IMR-90 (cell line): ENCODE data around the gene MED12L. TPM values are rescaled to one million over a fixed set of nuclear protein-coding genes. Genes with fewer than 3 reads are reported as not detected.

Source experiments
- ATAC-seq: fragments of 200-7000 bp; cut with Tn5 transposase; 2 replicates; pipeline ENCODE4 v1.9.1; 2020; ENCODE audit warnings: low read depth, mild to moderate bottlenecking, moderate library complexity
- BruUV-seq: library from RNA; stranded (reverse); fragments of 400-500 nt; replicated peaks from 2 replicates; lab custom pipeline; 2021; lab: Mats Ljungman, UMichigan
- CTCF ChIA-PET: fragments of 300-600 bp; formaldehyde crosslinking; extraction: SDS; loops from one replicate; lab custom pipeline; 2021; ENCODE audit warnings: antibody characterized with exemption; lab: Yijun Ruan, JAX
- POLR2A ChIA-PET: fragments of 300-600 bp; sonication (Branson Sonifier 250); formaldehyde crosslinking; loops from one replicate; lab custom pipeline; 2022; ENCODE audit warnings: antibody characterized with exemption; ENCODE audit not compliant: unreplicated experiment; lab: Charles Lee
- DNase-seq: peaks from one replicate; pipeline ENCODE4 v3.0.0; 2013
- H2AFZ ChIP-seq: replicated peaks from 2 replicates; pipeline ENCODE3; 2013; ENCODE audit warnings: low read length, mild to moderate bottlenecking; ENCODE audit not compliant: poor library complexity
- H2AK5ac ChIP-seq: 2 replicates; pipeline ENCODE4 v1.6.1; 2013; ENCODE audit warnings: low read depth, low read length, inconsistent platforms
- H2AK9ac ChIP-seq: replicated peaks from 2 replicates; pipeline ENCODE3; 2013; ENCODE audit warnings: mild to moderate bottlenecking, low read depth, low read length, moderate library complexity; ENCODE audit not compliant: poor library complexity
- H2BK120ac ChIP-seq: 2 replicates; pipeline ENCODE4 v1.6.1; 2013; ENCODE audit warnings: low read depth, low read length, inconsistent platforms
- H2BK15ac ChIP-seq: 3 replicates; pipeline ENCODE4 v1.6.1; 2013; ENCODE audit warnings: low read depth, low read length, inconsistent platforms
- H2BK20ac ChIP-seq: 2 replicates; pipeline ENCODE4 v1.6.1; 2013; ENCODE audit warnings: low read depth, mild to moderate bottlenecking, inconsistent platforms, low read length, moderate library complexity
- H2BK5ac ChIP-seq: 2 replicates; pipeline ENCODE4 v1.6.1; 2013; ENCODE audit warnings: mild to moderate bottlenecking, low read depth, low read length, inconsistent platforms; ENCODE audit not compliant: poor library complexity, severe bottlenecking
- H3K14ac ChIP-seq: replicated peaks from 2 replicates; pipeline ENCODE4 v1.6.1; 2013; ENCODE audit warnings: low read depth, low read length, inconsistent platforms
- H3K18ac ChIP-seq: 2 replicates; pipeline ENCODE4 v1.6.1; 2013; ENCODE audit warnings: low read depth, low read length, control low read depth
- H3K23ac ChIP-seq: 2 replicates; pipeline ENCODE4 v1.6.1; 2013; ENCODE audit warnings: low read depth, low read length, inconsistent platforms
- H3K27ac ChIP-seq: 2 replicates; pipeline ENCODE4 v1.5.1; 2013; ENCODE audit warnings: mild to moderate bottlenecking, control low read depth, low read length; ENCODE audit not compliant: insufficient read depth
- H3K27me3 ChIP-seq: 2 replicates; pipeline ENCODE4 v1.6.1; 2013; ENCODE audit warnings: low read length; ENCODE audit not compliant: control insufficient read depth, insufficient read depth
- H3K36me3 ChIP-seq: 2 replicates; pipeline ENCODE4 v1.6.1; 2013; ENCODE audit warnings: low read length, mixed read lengths; ENCODE audit not compliant: control insufficient read depth, insufficient read depth
- H3K4ac ChIP-seq: 2 replicates; pipeline ENCODE4 v1.6.1; 2013; ENCODE audit warnings: low read depth, low read length, inconsistent platforms
- H3K4me1 ChIP-seq: 2 replicates; pipeline ENCODE4 v1.6.1; 2013; ENCODE audit warnings: low read length, mixed read lengths; ENCODE audit not compliant: control insufficient read depth, insufficient read depth
- H3K4me2 ChIP-seq: 2 replicates; pipeline ENCODE4 v1.6.1; 2013; ENCODE audit warnings: low read depth, mild to moderate bottlenecking, control low read depth, low read length, moderate library complexity
- H3K4me3 ChIP-seq: 2 replicates; pipeline ENCODE4 v1.5.1; 2013; ENCODE audit warnings: low read depth, mild to moderate bottlenecking, control low read depth, low read length, moderate library complexity; ENCODE audit not compliant: insufficient read depth
- H3K56ac ChIP-seq: 2 replicates; pipeline ENCODE4 v1.6.1; 2013; ENCODE audit warnings: low read length, inconsistent platforms; ENCODE audit not compliant: insufficient read depth; ENCODE audit errors: extremely low read depth
- H3K79me1 ChIP-seq, 2 experiments: 2 replicates each; pipeline ENCODE4 v1.6.1; 2013; ENCODE audit warnings: low read length in 2 of 2, inconsistent platforms in 1 of 2, low read depth in 1 of 2
- H3K9ac ChIP-seq: 2 replicates; pipeline ENCODE4 v1.6.1; 2013; ENCODE audit warnings: low read depth, low read length, control low read depth
- H3K9me1 ChIP-seq: 2 replicates; pipeline ENCODE4 v1.6.1; 2013; ENCODE audit warnings: low read length, inconsistent platforms; ENCODE audit not compliant: insufficient read depth
- H3K9me3 ChIP-seq: 2 replicates; pipeline ENCODE4 v1.6.1; 2013; ENCODE audit warnings: low read length; ENCODE audit not compliant: control insufficient read depth, insufficient read depth
- H4K20me1 ChIP-seq: 2 replicates; pipeline ENCODE4 v1.6.1; 2013; ENCODE audit warnings: low read length, inconsistent platforms; ENCODE audit not compliant: insufficient read depth
- H4K5ac ChIP-seq: 2 replicates; pipeline ENCODE4 v1.6.1; 2013; ENCODE audit warnings: mild to moderate bottlenecking, low read depth, low read length, control low read depth
- H4K8ac ChIP-seq, 2 experiments: 2 replicates each; pipeline ENCODE4 v1.6.1; 2013; ENCODE audit warnings: low read depth in 2 of 2, low read length in 2 of 2, control low read depth in 1 of 2, inconsistent platforms in 1 of 2
- H4K91ac ChIP-seq: 2 replicates; pipeline ENCODE4 v1.6.1; 2013; ENCODE audit warnings: low read depth, low read length, inconsistent platforms; ENCODE audit not compliant: insufficient read depth
- BHLHE40 ChIP-seq: fragments of 150-350 bp; IDR thresholded peaks from 2 replicates; pipeline ENCODE4 v1.6.1; 2016; ENCODE audit warnings: mild to moderate bottlenecking, low read depth, low read length
- CEBPB ChIP-seq: IDR thresholded peaks from 2 replicates; pipeline ENCODE4 v1.6.1; 2012; ENCODE audit warnings: low read depth, low read length, improper control_type of control experiment
- CHD1 ChIP-seq: IDR thresholded peaks from 2 replicates; pipeline ENCODE4 v1.6.1; 2012; ENCODE audit warnings: low read depth, low read length, improper control_type of control experiment
- FOS ChIP-seq: fragments of 150-350 bp; IDR thresholded peaks from 2 replicates; pipeline ENCODE4 v1.6.1; 2016; ENCODE audit warnings: low read depth, low read length
- MAFK ChIP-seq: IDR thresholded peaks from 2 replicates; pipeline ENCODE4 v1.6.1; 2012; ENCODE audit warnings: low read depth, low read length, improper control_type of control experiment
- MAZ ChIP-seq: IDR thresholded peaks from 2 replicates; pipeline ENCODE4 v1.6.1; 2012; ENCODE audit warnings: low read depth, mild to moderate bottlenecking, low read length, improper control_type of control experiment, moderate library complexity, borderline replicate concordance
- MXI1 ChIP-seq: IDR thresholded peaks from 2 replicates; pipeline ENCODE4 v1.6.1; 2012; ENCODE audit warnings: low read depth, mild to moderate bottlenecking, low read length, moderate library complexity, borderline replicate concordance
- NFE2L2 ChIP-seq: fragments of 150-350 bp; IDR thresholded peaks from 2 replicates; pipeline ENCODE4 v1.6.1; 2016; ENCODE audit warnings: low read depth, mild to moderate bottlenecking, low read length
- POLR2A ChIP-seq: IDR thresholded peaks from 2 replicates; pipeline ENCODE4 v1.6.1; 2012; ENCODE audit warnings: mild to moderate bottlenecking, low read depth, low read length
- RAD21 ChIP-seq: IDR thresholded peaks from 2 replicates; pipeline ENCODE4 v1.6.1; 2012; ENCODE audit warnings: low read length, improper control_type of control experiment
- RCOR1 ChIP-seq: IDR thresholded peaks from 2 replicates; pipeline ENCODE4 v1.6.1; 2012; ENCODE audit warnings: mild to moderate bottlenecking, low read length, improper control_type of control experiment; ENCODE audit not compliant: insufficient replicate concordance
- RFX5 ChIP-seq: IDR thresholded peaks from 2 replicates; pipeline ENCODE4 v1.8.0; 2012; ENCODE audit warnings: low read depth, mild to moderate bottlenecking, low read length, moderate library complexity
- SMC3 ChIP-seq: fragments of 150-350 bp; IDR thresholded peaks from 2 replicates; pipeline ENCODE4 v1.6.1; 2016; ENCODE audit warnings: low read depth, mild to moderate bottlenecking, antibody characterized with exemption, low read length, moderate library complexity
- WGBS, 2 experiments: methylation state at CpG; one replicate each; pipeline versions ENCODE4 v1.1.5 to v1.1.7; 2013; ENCODE audit warnings: missing lambda C conversion rate in 2 of 2; ENCODE audit not compliant: insufficient read length in 1 of 2; ENCODE audit errors: extremely low coverage in 2 of 2; 5-methylcytosine and 5-hydroxymethylcytosine counted together
- dilution Hi-C: fragments of 300-500 bp; cut with HindIII; formaldehyde crosslinking; loops from one replicate; pipeline ENCODE4 v1.14.3; 2018; ENCODE audit warnings: low sequenced_read_pairs; ENCODE audit not compliant: unreplicated experiment
- in situ Hi-C: fragments of 300-500 bp; cut with MboI; formaldehyde crosslinking; loops from 3 replicates; pipeline ENCODE4 v1.14.3; 2019; ENCODE audit warnings: low sequenced_read_pairs, inconsistent platforms, mixed read lengths
- intact Hi-C: fragments of 100-400 bp; cut with micrococcal nuclease; formaldehyde crosslinking; loops from 2 replicates; pipeline ENCODE4 v1.10.0; 2022
- polyA plus RNA-seq, 3 experiments: library from polyadenylated mRNA; depleted of rRNA; stranded (reverse); fragments of >200 nt; gene quantifications; 2 replicates each; pipeline ENCODE4 v1.2.3, GENCODE V29; 2012; ENCODE audit warnings: low replicate concordance in 1 of 3
- total RNA-seq: library from RNA; depleted of rRNA; stranded (reverse); fragments of >200 nt; gene quantifications from 2 replicates; pipeline ENCODE4 v1.2.3, GENCODE V29; 2012
- TF ChIP-seq, protein P1 (sequence below): fragments of 150-350 bp; IDR thresholded peaks from 2 replicates; pipeline ENCODE4 v1.6.1; 2016; ENCODE audit warnings: low read depth, mild to moderate bottlenecking, low read length, moderate library complexity, borderline replicate concordance
- TF ChIP-seq, protein P2 (sequence below): conservative IDR thresholded peaks from 2 replicates; pipeline ENCODE4 v1.5.1; 2012; ENCODE audit warnings: mild to moderate bottlenecking, low read depth, low read length, improper control_type of control experiment
- TF ChIP-seq, protein P3 (sequence below): fragments of 150-350 bp; IDR thresholded peaks from 2 replicates; pipeline ENCODE4 v1.6.1; 2017; ENCODE audit warnings: mild to moderate bottlenecking, antibody characterized with exemption, low read length, low read depth

MED12L gene
- total and polyA plus RNA-seq, 2 of the 4 experiments (the other 2 are of a cell fraction): 0.05 to 0.18 TPM

DNA sequence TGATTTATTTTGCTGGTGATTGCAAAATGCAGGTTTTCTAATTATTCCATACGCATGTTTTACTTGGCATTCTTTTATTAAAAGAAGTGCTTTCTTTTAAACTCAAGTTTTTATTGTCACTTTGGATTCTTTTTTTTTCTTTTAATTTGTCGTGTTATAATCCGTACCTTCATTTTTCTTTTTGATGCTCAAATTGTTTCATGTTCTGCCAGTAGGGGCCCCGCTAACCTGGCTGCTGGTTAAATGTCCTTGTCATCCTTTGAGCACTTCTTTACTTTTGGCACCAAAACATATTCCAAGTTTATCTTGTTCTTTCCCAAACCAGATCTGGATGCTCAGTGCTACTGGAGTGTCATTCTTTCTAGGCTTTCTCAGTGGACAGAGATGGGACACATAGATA is 31.6 kb downstream of the MED12L start:
- dilution Hi-C loops (no loop called here), in situ Hi-C loops (no loop called here), intact Hi-C loops (no loop called here)
- H3K79me1 ChIP-seq: no peaks in the 10 kb centered on the region
- ChIA-PET POLR2A (no interaction called here), CTCF (no interaction called here)
- H4K5ac ChIP-seq: no peak overlapping the region
- no peak for ATAC-seq
- no peak for DNase-seq
- no peak overlapping the region for H3K4ac ChIP-seq
- no peak overlapping the region for H3K56ac ChIP-seq
- no peak overlapping the region for H3K23ac ChIP-seq
- H3K4me3 ChIP-seq: no peak overlapping the region
- H3K36me3 ChIP-seq: no peaks in the 10 kb centered on the region
- H3K4me1 ChIP-seq: no peaks in the 10 kb centered on the region
- H2BK5ac ChIP-seq: no peak overlapping the region
- H3K27me3 ChIP-seq: peaks cover 10% of the 10 kb centered on the region
- H3K14ac ChIP-seq: no peak overlapping the region
- H2AK5ac ChIP-seq: no peak overlapping the region
- BruUV-seq: no TSS peak
- H4K8ac ChIP-seq: no peak overlapping the region
- H2BK15ac ChIP-seq: no peak overlapping the region
- no peaks in the 10 kb centered on the region for H3K9me1 ChIP-seq
- H3K9me3 ChIP-seq: no peaks in the 10 kb centered on the region
- H3K18ac ChIP-seq: no peak overlapping the region
- H2AK9ac ChIP-seq: no peak overlapping the region
- no peak overlapping the region for H4K91ac ChIP-seq
- no peak for TF ChIP-seq CEBPB
- TF ChIP-seq, protein P1, sequence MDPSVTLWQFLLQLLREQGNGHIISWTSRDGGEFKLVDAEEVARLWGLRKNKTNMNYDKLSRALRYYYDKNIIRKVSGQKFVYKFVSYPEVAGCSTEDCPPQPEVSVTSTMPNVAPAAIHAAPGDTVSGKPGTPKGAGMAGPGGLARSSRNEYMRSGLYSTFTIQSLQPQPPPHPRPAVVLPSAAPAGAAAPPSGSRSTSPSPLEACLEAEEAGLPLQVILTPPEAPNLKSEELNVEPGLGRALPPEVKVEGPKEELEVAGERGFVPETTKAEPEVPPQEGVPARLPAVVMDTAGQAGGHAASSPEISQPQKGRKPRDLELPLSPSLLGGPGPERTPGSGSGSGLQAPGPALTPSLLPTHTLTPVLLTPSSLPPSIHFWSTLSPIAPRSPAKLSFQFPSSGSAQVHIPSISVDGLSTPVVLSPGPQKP: no peak
- TF ChIP-seq, protein P2, sequence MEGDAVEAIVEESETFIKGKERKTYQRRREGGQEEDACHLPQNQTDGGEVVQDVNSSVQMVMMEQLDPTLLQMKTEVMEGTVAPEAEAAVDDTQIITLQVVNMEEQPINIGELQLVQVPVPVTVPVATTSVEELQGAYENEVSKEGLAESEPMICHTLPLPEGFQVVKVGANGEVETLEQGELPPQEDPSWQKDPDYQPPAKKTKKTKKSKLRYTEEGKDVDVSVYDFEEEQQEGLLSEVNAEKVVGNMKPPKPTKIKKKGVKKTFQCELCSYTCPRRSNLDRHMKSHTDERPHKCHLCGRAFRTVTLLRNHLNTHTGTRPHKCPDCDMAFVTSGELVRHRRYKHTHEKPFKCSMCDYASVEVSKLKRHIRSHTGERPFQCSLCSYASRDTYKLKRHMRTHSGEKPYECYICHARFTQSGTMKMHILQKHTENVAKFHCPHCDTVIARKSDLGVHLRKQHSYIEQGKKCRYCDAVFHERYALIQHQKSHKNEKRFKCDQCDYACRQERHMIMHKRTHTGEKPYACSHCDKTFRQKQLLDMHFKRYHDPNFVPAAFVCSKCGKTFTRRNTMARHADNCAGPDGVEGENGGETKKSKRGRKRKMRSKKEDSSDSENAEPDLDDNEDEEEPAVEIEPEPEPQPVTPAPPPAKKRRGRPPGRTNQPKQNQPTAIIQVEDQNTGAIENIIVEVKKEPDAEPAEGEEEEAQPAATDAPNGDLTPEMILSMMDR: no peak
- no peak for TF ChIP-seq NFE2L2
- TF ChIP-seq RFX5: no peak
- TF ChIP-seq MAFK: no peak
- no peak for TF ChIP-seq CHD1
- TF ChIP-seq MAZ: no peak
- TF ChIP-seq BHLHE40: no peak
- TF ChIP-seq RAD21: no peak
- TF ChIP-seq SMC3: no peak
- no peak for TF ChIP-seq POLR2A
- TF ChIP-seq RCOR1: no peak
- TF ChIP-seq MXI1: no peak
- TF ChIP-seq, protein P3, sequence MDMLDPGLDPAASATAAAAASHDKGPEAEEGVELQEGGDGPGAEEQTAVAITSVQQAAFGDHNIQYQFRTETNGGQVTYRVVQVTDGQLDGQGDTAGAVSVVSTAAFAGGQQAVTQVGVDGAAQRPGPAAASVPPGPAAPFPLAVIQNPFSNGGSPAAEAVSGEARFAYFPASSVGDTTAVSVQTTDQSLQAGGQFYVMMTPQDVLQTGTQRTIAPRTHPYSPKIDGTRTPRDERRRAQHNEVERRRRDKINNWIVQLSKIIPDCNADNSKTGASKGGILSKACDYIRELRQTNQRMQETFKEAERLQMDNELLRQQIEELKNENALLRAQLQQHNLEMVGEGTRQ: no peak
- TF ChIP-seq FOS: no peak
- no peak overlapping the region for H2AFZ ChIP-seq
- no peak overlapping the region for H2BK20ac ChIP-seq
- no peak overlapping the region for H3K27ac ChIP-seq
- WGBS, 2 experiments: 60% methylated on average over 1 of the region's 4 CpGs; no CpG with 5 or more reads in 1 of the 2 experiments
- no peaks in the 10 kb centered on the region for H4K20me1 ChIP-seq
- H3K4me2 ChIP-seq: no peak overlapping the region
- H3K9ac ChIP-seq: no peak overlapping the region
- H2BK120ac ChIP-seq: no peak overlapping the region
